CD14-positive monocyte (primary cell): ENCODE measurements around the gene EYS. TPM values are rescaled to one million over a fixed set of nuclear protein-coding genes. Genes with fewer than 3 reads are reported as not detected.
"Not testable (repeated sequence)": the region's sequence is repeated elsewhere in the genome, so short reads cannot be mapped to it uniquely, and the experiment has no call there.

ENCODE experiments used
- DNase-seq, 3 donors: peaks; one replicate each; pipeline ENCODE4 v3.0.0-alpha.2; 2011 to 2022
- H2AFZ ChIP-seq: 2 replicates; pipeline ENCODE4 v1.6.0; 2012; ENCODE audit warnings: mild to moderate bottlenecking, low read depth, low read length, inconsistent platforms; ENCODE audit not compliant: insufficient read depth, poor library complexity, severe bottlenecking
- H3K27ac ChIP-seq, 2 donors: 1 replicate in 1 of 2; 2 replicates in 1 of 2; pipeline ENCODE4 v1.5.1; 2012 to 2013; ENCODE audit warnings: low read length in 2 of 2, control low read depth in 1 of 2, inconsistent platforms in 1 of 2, low read depth in 1 of 2, mild to moderate bottlenecking in 1 of 2
- H3K27me3 ChIP-seq, 2 donors: one replicate each; pipeline versions ENCODE4 v1.6.0 to v1.6.1; 2011 to 2013; ENCODE audit warnings: low read length in 2 of 2; ENCODE audit not compliant: control insufficient read depth in 2 of 2, insufficient read depth in 2 of 2
- H3K36me3 ChIP-seq, 2 donors: replicated peaks in 1 of 2; 1 replicate in 1 of 2; 2 replicates in 1 of 2; pipeline versions ENCODE4 v1.5.1 to v1.6.1; 2012 to 2013; ENCODE audit warnings: low read length in 2 of 2, control low read depth in 1 of 2, inconsistent platforms in 1 of 2, mild to moderate bottlenecking in 1 of 2; ENCODE audit not compliant: insufficient read depth in 2 of 2, control insufficient read depth in 1 of 2
- H3K4me1 ChIP-seq, 2 donors: 1 replicate in 1 of 2; 2 replicates in 1 of 2; pipeline versions ENCODE4 v1.5.1 to v1.6.1; 2012 to 2013; ENCODE audit warnings: low read length in 2 of 2, control low read depth in 1 of 2, inconsistent platforms in 1 of 2, mild to moderate bottlenecking in 1 of 2, moderate library complexity in 1 of 2; ENCODE audit not compliant: insufficient read depth in 2 of 2, control insufficient read depth in 1 of 2
- H3K4me2 ChIP-seq: replicated peaks from 2 replicates; pipeline ENCODE3; 2012; ENCODE audit warnings: low read length, moderate library complexity, mild to moderate bottlenecking; ENCODE audit not compliant: poor library complexity, severe bottlenecking; ENCODE audit errors: extremely low read depth
- H3K4me3 ChIP-seq, 3 experiments: fragments of 200-600 bp in 1 of 3; sonication (generic) in 1 of 3; replicated peaks in 1 of 3; 1 replicate in 2 of 3; 2 replicates in 1 of 3; pipeline ENCODE4 v1.5.1; 2011 to 2013; ENCODE audit warnings: low read length in 3 of 3, mild to moderate bottlenecking in 3 of 3, control low read depth in 2 of 3, low read depth in 2 of 3, inconsistent platforms in 1 of 3, moderate library complexity in 1 of 3
- H3K79me2 ChIP-seq: 2 replicates; pipeline ENCODE4 v1.6.0; 2012; ENCODE audit warnings: mild to moderate bottlenecking, control low read depth, inconsistent platforms, low read length, moderate library complexity; ENCODE audit not compliant: insufficient read depth
- H3K9ac ChIP-seq: 2 replicates; pipeline ENCODE4 v1.6.0; 2017; ENCODE audit warnings: low read length, mild to moderate bottlenecking; ENCODE audit not compliant: insufficient read depth, poor library complexity, severe bottlenecking
- H3K9me3 ChIP-seq, 2 donors: replicated peaks in 1 of 2; 1 replicate in 1 of 2; 2 replicates in 1 of 2; pipeline versions ENCODE4 v1.5.1 to v1.6.1; 2012 to 2013; ENCODE audit warnings: low read length in 2 of 2, control low read depth in 1 of 2; ENCODE audit not compliant: control insufficient read depth in 1 of 2, insufficient read depth in 1 of 2
- H4K20me1 ChIP-seq: 2 replicates; pipeline ENCODE4 v1.6.0; 2012; ENCODE audit warnings: mild to moderate bottlenecking, low read length, control low read depth, moderate library complexity; ENCODE audit not compliant: insufficient read depth
- H3K27ac Mint-ChIP-seq, 7 donors: one replicate each; pipeline ENCODE4 v1.8.0; 2020; ENCODE audit warnings: mild to moderate bottlenecking in 7 of 7, mixed read lengths in 7 of 7, moderate library complexity in 6 of 7, inconsistent platforms in 2 of 7
- H3K27me3 Mint-ChIP-seq, 3 donors: one replicate each; pipeline ENCODE4 v1.8.0; 2021 to 2022; ENCODE audit warnings: low read depth in 3 of 3, mild to moderate bottlenecking in 3 of 3, mixed read lengths in 3 of 3, moderate library complexity in 3 of 3, inconsistent platforms in 1 of 3
- H3K36me3 Mint-ChIP-seq, 2 donors: one replicate each; pipeline ENCODE4 v1.8.0; 2020; ENCODE audit warnings: mixed read lengths in 2 of 2, inconsistent platforms in 1 of 2, mild to moderate bottlenecking in 1 of 2
- H3K4me1 Mint-ChIP-seq: one replicate; pipeline ENCODE4 v1.8.0; 2020; ENCODE audit warnings: mild to moderate bottlenecking, mixed read lengths
- H3K4me3 Mint-ChIP-seq, 2 donors: one replicate each; pipeline ENCODE4 v1.8.0; 2020; ENCODE audit warnings: mild to moderate bottlenecking in 2 of 2, mixed read lengths in 2 of 2, moderate library complexity in 1 of 2
- H3K9me3 Mint-ChIP-seq, 7 donors: one replicate each; pipeline ENCODE4 v1.8.0; 2020 to 2022; ENCODE audit warnings: mixed read lengths in 7 of 7, mild to moderate bottlenecking in 6 of 7, moderate library complexity in 6 of 7, inconsistent platforms in 2 of 7
- CTCF ChIP-seq: fragments of 200-600 bp; IDR thresholded peaks from one replicate; pipeline ENCODE4 v1.8.0; 2022; ENCODE audit warnings: antibody characterized with exemption, mild to moderate bottlenecking
- WGBS: methylation state at CpG from one replicate; pipeline ENCODE4 v1.1.5; 2013; ENCODE audit warnings: missing lambda C conversion rate; ENCODE audit not compliant: insufficient coverage; 5-methylcytosine and 5-hydroxymethylcytosine counted together
- intact Hi-C, 2 donors: fragments of 100-400 bp; cut with micrococcal nuclease; formaldehyde crosslinking; loops; one replicate each; pipeline versions ENCODE4 v1.15.0 to v1.15.1; 2023
- polyA plus RNA-seq, 3 donors: library from polyadenylated mRNA; depleted of rRNA in 1 of 3; unstranded in 2 of 3; stranded (reverse) in 1 of 3; fragments of 300-500 nt in 2 of 3; fragments of >200 nt in 1 of 3; fragmentation: Illumina TruSeq in 2 of 3; gene quantifications; 1 replicate in 2 of 3; 2 replicates in 1 of 3; pipeline ENCODE4 v1.2.3, GENCODE V29; 2012 to 2021

Gene EYS
- polyA plus RNA-seq, 3 donors: 0.01 to 0.03 TPM; not detected in 1

DNA sequence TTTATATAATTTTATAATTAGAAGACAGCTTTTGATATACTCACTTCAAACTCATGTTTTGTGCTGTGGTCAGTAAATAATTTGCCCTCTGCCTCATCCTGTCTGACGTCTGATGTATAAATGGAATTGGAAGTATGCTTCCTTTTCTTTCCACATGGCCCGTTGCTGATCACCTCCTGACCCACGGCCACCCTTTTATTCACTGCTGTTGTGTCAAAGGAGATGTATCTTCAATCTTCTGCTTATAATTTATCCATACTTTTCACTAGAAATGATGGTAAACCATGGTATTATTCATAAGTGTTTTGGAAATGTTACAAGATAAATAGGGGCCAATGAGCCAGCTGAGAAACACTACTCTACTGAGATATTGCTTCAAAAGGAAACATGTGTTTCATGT is 1229.6 kb downstream of the EYS start:
- H3K27me3 ChIP-seq: no peaks in the 10 kb centered on the region
- H3K27ac ChIP-seq: no peak overlapping the region
- H2AFZ ChIP-seq: no peak overlapping the region
- Mint-ChIP-seq H3K9me3 (peaks cover 0 to 3% (median 0%) of the 10 kb centered on the region in 7 donors), H3K27me3 (peaks cover 0 to 1% (median 0%) of the 10 kb centered on the region in 3 donors), H3K36me3 (no peaks in the 10 kb centered on the region), H3K4me1 (no peaks in the 10 kb centered on the region), H3K4me3 (no peak overlapping the region), H3K27ac (no peak overlapping the region)
- DNase-seq: no peak
- no peaks in the 10 kb centered on the region for H3K9me3 ChIP-seq
- no peaks in the 10 kb centered on the region for H3K79me2 ChIP-seq
- H3K4me1 ChIP-seq: no peaks in the 10 kb centered on the region
- H3K4me3 ChIP-seq: no peak overlapping the region
- no peaks in the 10 kb centered on the region for H4K20me1 ChIP-seq
- no peak overlapping the region for H3K4me2 ChIP-seq
- TF ChIP-seq CTCF: no peak
- H3K36me3 ChIP-seq: no peaks in the 10 kb centered on the region
- no peak overlapping the region for H3K9ac ChIP-seq
- WGBS: no CpG with 5 or more reads among the region's 3 CpGs
- intact Hi-C loops: no loop called here

DNA sequence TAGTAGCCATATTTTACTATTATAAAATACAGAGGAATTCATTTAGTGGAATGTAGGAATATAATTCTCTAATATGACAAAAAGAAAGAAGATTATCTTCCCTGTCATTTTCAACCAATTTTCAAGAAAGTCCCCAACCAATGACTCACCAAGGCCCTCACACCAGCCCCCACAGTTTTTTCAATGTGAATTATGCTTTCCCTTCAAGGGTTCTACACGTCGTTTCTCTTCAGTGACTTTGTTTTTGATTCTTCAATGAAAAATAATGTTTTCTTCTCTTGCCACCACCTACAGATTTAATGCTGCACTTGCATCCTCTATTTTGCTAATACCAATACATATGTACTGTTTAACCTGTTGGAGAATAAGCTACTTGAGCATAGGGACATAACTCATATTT is 1230.1 kb downstream of the EYS start:
- Mint-ChIP-seq H3K27me3 (peaks cover 0 to 1% (median 0%) of the 10 kb centered on the region in 3 donors), H3K4me1 (no peaks in the 10 kb centered on the region), H3K36me3 (no peaks in the 10 kb centered on the region), H3K27ac (no peak overlapping the region), H3K4me3 (no peak overlapping the region), H3K9me3 (peaks cover 0 to 3% (median 0%) of the 10 kb centered on the region in 7 donors)
- Histone ChIP-seq H3K27me3 (no peaks in the 10 kb centered on the region), H3K36me3 (no peaks in the 10 kb centered on the region), H3K79me2 (no peaks in the 10 kb centered on the region), H3K9ac (no peak overlapping the region), H3K4me3 (no peak overlapping the region), H2AFZ (no peak overlapping the region), H3K4me1 (no peaks in the 10 kb centered on the region), H4K20me1 (no peaks in the 10 kb centered on the region), H3K9me3 (no peaks in the 10 kb centered on the region), H3K4me2 (no peak overlapping the region), H3K27ac (no peak overlapping the region)
- intact Hi-C loops: no loop called here
- no peak for TF ChIP-seq CTCF
- WGBS: 80% methylated on average over 1 of the region's 2 CpGs
- DNase-seq: no peak

- H3K27me3 ChIP-seq, H3K9ac ChIP-seq, H3K4me1 Mint-ChIP-seq, H4K20me1 ChIP-seq, H3K4me3 ChIP-seq, H3K36me3 ChIP-seq, H3K36me3 Mint-ChIP-seq, H2AFZ ChIP-seq, H3K27ac ChIP-seq, H3K4me2 ChIP-seq, intact Hi-C loops, DNase-seq, H3K27me3 Mint-ChIP-seq, H3K4me3 Mint-ChIP-seq, H3K79me2 ChIP-seq, H3K4me1 ChIP-seq: not testable (repeated sequence)
- H3K9me3 Mint-ChIP-seq: peaks cover 7 to 13% (median 7%) of the 10 kb centered on the region in 7 donors
- WGBS: 97% methylated on average over 4 of the region's 12 CpGs
- H3K9me3 ChIP-seq: peaks cover 0 to 16% of the 10 kb centered on the region in 2 donors
- H3K27ac Mint-ChIP-seq: peak overlapping the region in 1 of 7 donors; percentile 24
These were observed 1237.6 kb downstream of the EYS start for GRCh38 chr6:64469405-64469804.
